Effector CD8-positive, alpha-beta T cell (primary cell): ENCODE measurements around the gene CTRB2.
"Not testable (repeated sequence)": the region's sequence is repeated elsewhere in the genome, so short reads cannot be mapped to it uniquely, and the experiment has no call there.

Experiments
- DNase-seq: peaks from one replicate; lab custom pipeline; 2025; lab: John Stamatoyannopoulos, UW

CTRB2 gene

GRCh38 chr16:75205961-75206748 is 806 bp downstream of the CTRB2 start:
- not testable (repeated sequence) for DNase-seq

- DNase-seq = not testable (repeated sequence)
These were observed 1.5 kb downstream of the CTRB2 start for GRCh38 chr16:75205438-75205837.

DNA sequence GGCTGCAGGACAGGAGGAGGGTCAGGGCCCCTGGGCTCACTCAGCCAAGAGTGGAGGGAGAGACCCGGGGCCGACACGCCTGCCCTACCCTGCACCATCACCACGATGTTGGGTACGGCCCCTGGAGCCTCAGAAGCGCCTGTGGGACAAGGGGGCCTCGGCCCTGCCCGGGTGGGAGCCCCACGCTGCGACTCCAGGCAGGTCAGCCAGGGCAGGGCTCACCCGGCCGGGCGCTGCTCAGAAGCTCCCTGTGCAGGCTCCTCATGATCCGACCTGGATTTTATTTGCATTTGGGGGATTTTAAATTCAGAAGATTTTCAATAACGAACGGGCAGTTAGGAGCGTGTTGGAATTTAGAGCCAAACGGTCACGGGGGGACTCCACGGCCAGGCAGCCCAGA is 2.1 kb downstream of the CTRB2 start:
- not testable (repeated sequence) for DNase-seq

DNA sequence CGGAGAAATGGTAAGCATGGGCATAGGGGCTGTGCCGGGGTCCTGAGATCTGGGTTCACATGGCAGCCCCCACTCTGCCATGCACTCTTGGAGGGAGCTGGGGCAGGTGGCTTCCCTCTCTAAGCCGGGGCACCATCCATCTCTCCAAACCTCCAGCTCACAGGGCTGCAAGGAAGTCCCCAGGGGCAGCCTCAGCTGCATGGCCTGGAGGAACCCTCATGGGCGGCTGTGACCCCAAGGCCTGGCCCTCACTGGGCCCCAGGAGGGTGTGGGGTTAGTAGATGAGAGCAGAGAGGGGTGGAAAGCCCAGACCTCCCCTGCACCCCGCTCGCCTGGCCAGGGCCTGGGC is 2.6 kb downstream of the CTRB2 start:
- DNase-seq = no peak

- DNase-seq = no peak
These were observed 3.1 kb downstream of the CTRB2 start for GRCh38 chr16:75203667-75204409.

DNA sequence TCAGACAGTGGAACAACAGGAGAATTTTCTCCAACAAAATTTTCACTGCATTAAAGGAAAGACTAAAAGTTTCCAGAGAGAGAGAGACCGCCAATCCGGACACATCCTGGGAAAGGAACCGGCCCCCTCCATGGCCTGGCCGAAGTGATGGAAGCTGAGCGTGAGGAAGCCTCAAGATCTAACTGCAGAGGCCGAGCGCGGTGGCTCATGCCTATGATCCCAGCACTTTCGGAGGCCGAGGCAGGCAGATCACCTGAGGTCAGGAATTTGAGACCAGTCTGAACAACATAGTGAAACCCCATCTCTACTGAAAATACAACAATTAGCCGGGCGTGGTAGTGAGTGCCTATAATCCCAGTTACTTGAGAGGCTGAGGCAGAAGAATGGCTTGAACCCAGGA is 3.9 kb downstream of the CTRB2 start:
- no peak for DNase-seq

DNA sequence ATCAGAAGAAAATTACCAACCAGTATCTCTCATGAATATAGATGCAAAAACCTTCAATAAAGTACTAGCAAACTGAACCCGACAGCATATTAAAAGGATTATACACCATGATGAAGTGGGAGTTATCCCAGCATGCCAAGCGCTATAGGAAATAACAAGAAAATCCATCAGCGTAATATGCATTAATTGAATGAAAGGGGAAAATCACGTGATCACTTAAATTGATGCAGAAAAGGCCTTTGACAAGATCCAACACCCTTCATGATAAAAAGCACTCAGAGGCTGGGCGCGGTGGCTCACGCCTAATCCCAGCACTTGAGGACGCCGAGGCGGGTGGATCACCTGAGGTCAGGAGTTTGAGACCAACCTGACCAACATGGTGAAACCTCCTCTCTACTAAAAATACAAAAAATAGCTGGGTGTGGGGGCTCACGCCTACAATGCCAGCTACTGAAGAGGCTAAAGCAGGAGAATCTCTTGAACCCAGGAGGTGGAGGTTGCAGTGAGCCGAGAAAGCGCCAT is 4.8 kb downstream of the CTRB2 start:
- DNase-seq = no peak

DNA sequence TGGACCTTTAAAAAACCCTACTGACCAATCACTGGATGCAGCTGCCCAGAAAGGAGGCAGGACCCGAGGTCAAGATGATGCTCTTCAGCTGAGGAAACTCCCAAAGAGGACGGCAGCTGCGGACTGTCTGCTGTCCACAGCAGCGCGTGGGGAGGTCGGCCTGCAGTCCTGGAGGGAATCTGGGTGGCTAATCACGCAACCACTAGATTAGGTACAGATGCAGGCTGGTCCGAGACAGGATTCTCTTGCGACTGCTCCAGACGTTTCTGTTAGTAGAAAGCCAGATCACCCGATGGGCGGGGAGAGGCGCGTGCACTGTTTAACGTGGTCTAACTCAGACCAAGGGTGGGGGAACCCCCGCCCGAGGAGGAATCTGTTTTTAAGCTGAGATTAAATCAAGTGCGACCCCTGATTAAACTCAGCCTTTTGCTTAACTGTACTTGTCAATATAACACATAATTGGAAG is 8.8 kb downstream of the CTRB2 start:
- DNase-seq = no peak

DNA sequence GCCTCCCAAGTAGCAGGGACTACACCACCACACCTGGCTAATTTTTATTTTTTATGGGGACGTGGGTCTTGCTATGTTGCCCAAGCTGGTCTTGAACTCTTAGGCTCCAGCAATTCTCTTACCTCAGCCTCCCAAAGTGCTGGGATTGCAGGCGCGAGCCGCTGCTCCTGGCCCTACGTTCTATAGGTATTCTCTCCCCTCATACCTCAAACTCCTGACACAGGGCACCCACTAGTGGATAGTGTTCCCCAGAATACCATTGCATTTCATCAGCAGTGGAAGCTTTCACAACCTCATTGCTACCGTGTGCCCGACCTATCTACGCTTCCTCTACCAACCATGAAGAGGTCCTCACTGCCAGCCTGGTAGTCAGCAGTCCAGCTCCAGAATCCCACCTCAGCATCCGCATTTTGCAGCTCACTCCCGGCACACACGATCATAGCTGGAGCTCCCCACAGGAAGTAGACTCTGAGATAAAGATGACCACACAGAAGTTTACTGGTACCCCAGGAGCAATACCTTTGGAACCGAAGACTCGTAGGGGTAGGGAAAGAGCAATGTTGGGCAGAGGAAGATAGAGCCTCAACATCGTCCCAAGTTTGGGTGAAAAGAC is 9.3 kb downstream of the CTRB2 start:
- DNase-seq = no peak

DNA sequence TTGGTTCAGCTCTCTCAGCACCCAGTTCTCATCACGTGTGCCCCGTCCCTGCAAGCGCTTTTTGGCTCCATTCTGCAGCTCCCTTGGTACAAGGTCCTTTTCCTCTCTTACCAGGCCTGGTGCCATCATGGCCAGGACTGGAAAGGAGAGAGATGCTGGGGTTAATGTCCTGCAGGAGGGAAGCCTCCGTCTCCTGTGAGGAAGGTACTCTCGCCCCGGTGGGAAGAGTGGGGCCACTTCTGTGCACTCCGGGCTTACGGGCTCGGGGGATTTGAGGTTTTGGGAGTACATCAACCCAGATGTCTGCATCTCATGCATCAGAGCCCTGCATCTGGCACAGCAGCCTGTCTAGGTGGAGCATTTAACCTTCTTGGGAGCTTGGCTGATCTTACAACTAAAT is 10.1 kb downstream of the CTRB2 start:
- no peak for DNase-seq

DNA sequence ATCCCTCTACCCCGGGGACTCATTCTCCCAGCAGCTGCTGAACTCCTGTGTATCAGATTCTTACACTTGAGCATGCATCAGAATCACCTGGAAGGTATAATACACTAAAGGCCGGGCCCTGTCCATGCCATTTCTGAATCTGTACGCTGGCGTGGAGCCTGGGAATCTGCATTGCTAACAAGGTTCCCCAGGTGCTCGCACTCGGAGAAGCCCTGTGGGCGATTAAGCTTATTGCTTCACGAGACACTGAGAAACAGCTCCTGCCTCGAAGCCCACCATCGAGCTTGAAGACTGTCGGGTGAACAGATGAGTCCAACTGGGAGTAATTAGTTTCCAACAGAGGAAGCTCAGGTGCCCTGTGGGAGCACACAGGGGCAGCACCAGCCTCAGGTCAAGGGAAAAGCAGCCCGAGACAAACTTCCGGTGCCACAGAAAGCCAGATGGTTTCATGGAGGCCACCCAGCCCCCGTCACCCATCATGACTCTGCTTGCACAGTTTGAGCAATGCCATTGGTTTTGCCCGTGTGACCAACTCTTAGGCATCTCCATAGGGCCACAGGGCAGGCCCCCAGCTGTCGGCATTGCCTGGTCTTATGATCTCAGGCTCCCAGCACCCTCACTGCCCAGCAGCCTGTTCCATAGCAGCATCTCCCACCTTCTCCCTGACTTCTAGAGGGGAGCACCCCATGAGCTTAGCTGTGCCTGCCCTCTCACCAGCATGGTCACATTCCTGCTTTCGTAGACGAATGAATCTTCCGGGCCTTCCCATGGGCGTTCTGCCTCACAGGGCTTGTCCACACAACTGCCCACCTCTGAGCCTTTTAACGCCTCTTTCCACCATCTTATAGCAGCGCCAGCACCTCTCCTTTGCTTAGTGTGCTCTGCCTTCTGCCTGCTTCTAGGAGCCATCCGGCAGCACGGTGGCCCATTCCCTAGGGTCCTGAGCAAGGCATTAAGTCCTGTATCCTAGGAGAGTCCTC is 10.9 kb downstream of the CTRB2 start:
- DNase-seq = no peak

DNA sequence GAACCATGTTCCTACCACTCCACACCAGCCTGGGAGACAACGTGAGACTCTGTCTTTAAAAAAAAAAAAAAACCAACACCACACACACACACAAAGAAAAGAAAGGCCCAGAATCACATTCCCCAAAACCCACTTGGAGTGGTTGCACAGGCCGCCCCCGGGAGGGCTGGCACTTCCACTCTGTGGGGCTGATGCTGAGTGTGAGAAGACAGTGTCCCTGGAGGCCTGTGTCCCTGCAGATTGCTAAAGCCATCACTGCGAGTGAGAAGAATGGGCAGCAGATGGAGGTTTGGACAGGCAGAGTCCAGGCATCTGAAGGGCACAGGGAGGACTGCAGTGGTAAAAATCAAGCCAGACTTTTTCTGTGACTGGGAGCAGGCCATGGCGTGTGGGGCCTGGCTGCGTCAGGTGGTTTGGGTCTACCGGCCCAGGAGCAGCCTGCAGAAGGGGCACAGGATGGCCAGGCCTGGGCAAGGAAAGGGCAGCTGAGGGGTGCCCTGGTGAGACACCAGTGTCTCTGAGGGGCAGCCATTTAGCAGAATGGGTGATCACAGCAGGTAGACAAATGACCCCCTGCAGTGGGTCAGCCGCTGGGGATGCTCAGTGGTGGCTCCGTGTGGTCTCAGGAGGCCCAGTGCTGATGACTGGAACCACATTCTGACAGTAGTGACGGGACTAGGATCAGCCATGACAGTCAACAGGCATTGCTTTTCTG is 13.1 kb downstream of the CTRB2 start:
- DNase-seq = no peak

DNA sequence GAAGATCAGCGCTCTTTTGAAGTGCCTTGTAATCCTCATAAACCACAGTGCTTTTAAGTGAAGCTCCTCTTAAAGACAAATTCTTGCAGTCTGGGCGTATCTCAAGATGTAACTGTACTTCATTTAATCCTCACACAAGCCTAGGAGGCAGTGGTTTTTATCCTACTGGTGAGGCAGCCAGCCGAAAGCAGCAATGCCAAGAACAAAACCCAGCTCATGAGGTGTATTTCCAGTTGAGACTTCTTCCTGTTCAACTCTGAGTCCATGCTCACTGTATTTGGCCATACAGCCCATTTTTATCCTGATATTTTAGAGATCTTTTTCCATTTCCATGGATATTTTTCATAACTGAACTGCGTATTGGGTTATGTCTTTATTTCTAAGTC is 13.7 kb downstream of the CTRB2 start:
- DNase-seq = no peak

GRCh38 chr16:75192606-75193264 is 14.2 kb downstream of the CTRB2 start:
- no peak for DNase-seq

DNA sequence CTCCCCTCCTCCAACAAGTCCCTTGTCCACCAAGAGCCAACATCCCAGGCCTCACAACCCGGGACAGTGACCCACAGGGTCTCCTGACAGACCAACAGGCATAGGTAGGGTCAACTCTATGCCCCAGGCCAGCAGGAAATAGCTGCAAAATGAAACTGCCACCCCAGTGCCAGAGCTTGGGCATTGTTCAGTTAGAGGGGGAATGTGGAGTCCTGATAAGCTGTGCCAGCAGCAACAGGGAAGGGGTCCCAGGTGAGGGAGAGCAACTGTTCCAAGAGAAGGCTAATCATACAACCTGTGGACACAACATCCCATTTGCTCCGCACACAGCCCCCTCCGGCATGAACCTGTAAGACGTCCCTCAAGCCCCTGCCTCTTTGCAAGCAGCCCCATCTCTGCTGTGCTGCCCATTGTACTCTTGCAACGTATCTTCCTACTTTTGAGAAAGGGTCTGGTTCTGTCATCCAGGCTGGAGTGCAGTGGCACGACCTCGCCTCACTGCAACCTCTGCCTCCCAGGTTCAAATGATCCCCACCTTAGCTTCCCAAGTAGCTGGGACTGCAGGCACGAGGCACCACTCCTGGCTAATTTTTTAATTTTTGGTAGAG is 17.2 kb downstream of the CTRB2 start:
- no peak for DNase-seq

GRCh38 chr16:75188832-75189477 is 18.0 kb downstream of the CTRB2 start:
- DNase-seq = no peak

DNA sequence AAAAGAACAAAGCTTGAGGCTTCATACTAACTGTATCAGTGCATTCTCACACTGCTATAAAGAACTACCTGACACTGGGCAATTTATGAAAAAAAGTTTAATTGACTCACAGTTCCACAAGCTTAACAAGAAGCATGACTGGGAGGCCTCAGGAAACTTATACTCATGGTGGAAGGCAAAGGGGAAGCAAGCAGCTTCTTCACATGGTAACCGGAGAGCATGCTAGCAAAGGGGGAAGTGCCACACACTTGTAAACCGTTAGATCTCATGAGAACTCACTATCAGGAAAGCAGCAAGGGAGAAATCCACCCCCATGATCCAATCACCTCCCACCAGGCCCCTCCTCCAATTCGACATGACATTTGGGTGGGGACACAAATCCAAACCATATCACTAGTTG is 25.3 kb downstream of the CTRB2 start:
- no peak for DNase-seq

DNA sequence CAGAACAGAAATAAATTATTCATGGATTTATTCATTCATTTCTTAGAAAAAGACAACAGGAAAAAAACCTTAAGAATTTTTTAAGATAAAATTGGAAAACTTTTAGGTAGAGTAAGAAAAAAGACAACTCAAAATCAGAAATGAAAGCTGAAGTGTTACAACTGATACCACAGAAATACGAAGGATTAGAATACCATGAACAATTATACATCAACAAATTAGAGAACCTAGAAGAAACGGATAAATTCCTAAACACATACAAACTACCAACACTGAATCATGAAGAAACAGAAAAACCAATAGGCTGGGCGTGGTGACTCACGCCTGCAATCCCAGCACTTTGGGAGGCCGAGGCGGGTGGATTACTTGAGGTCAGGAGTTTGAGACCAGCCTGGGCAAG is 27.8 kb downstream of the CTRB2 start:
- DNase-seq = no peak

GRCh38 chr16:75176926-75177325 is 30.0 kb downstream of the CTRB2 start:
- no peak for DNase-seq
